ENCODE results near the gene RABL6.

DNA sequence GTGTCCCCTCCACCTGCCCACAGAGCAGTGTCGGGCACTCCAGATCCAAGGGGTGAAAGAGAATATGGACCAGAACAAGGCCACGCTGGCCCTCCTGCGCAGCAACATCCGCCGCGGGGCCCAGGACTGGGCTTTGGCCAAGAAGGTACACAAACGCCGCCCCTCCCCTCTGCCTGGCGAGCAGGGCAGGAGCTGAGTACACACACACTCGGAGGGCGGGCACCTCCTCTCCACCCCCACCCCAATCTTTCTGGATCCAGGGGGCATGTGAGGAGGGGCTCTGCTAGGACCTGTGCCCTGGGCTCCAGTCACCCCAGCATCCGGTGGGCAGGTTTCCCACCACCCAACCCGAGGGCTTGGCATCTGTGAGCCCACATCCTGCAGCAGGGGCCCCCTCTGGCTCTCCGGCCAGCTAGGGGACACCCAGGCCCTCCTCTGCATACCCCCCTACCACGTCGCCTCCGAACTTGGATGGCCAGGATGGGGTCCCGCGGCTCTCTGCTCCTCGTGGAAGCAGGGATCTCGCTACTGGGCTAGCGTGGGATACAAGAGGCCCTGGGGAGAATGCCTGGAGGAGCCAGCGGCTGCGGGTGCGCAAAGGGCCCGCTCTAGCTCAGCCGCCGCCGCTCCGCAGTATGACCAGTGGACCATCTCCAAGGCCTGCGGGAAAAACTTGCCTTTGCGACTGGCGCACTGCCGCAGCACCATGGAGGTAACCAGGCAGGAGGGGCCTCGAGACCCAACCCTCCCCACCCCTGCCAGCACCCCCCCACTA lies 8.5 kb upstream of the RABL6 start:
- TF ChIP-seq RBAK (tag by site-specific recombination; IDR thresholded peaks at IDR 0.05) (no peak), GFI1B (tag by site-specific recombination; IDR thresholded peaks at IDR 0.05) (no peak)
- TF ChIP-seq, protein P1, sequence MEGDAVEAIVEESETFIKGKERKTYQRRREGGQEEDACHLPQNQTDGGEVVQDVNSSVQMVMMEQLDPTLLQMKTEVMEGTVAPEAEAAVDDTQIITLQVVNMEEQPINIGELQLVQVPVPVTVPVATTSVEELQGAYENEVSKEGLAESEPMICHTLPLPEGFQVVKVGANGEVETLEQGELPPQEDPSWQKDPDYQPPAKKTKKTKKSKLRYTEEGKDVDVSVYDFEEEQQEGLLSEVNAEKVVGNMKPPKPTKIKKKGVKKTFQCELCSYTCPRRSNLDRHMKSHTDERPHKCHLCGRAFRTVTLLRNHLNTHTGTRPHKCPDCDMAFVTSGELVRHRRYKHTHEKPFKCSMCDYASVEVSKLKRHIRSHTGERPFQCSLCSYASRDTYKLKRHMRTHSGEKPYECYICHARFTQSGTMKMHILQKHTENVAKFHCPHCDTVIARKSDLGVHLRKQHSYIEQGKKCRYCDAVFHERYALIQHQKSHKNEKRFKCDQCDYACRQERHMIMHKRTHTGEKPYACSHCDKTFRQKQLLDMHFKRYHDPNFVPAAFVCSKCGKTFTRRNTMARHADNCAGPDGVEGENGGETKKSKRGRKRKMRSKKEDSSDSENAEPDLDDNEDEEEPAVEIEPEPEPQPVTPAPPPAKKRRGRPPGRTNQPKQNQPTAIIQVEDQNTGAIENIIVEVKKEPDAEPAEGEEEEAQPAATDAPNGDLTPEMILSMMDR (tag by site-specific recombination; IDR thresholded peaks at IDR 0.05) = no peak
